Activated CD8-positive, alpha-beta T cell treated with anti-CD3 and anti-CD28 coated beads for 36 hours (primary cell): ENCODE measurements around the gene NUFIP1. TPM values are rescaled to one million over a fixed set of nuclear protein-coding genes. Genes with fewer than 3 reads are reported as not detected.

Source experiments
- ATAC-seq: fragments of 200-7000 bp; cut with Tn5 transposase; one replicate; pipeline ENCODE4 v1.10.0; 2021; ENCODE audit warnings: mild to moderate bottlenecking, moderate library complexity
- CTCF ChIA-PET: fragments of 350-600 bp; sonication (Branson Sonifier 250); formaldehyde crosslinking; loops from one replicate; lab custom pipeline; 2021; ENCODE audit warnings: antibody characterized with exemption; lab: Charles Lee
- POLR2A ChIA-PET: fragments of 350-600 bp; sonication (Branson Sonifier 250); formaldehyde crosslinking; loops from one replicate; lab custom pipeline; 2021; ENCODE audit warnings: antibody characterized with exemption; lab: Charles Lee
- DNase-seq: peaks from one replicate; pipeline ENCODE4 v3.0.0-alpha.2; 2020
- H3K27ac Mint-ChIP-seq: one replicate; pipeline ENCODE4 v1.8.0; 2021; ENCODE audit warnings: mild to moderate bottlenecking, mixed read lengths
- H3K27me3 Mint-ChIP-seq: one replicate; pipeline ENCODE4 v1.8.0; 2021; ENCODE audit warnings: mixed read lengths
- H3K36me3 Mint-ChIP-seq: one replicate; pipeline ENCODE4 v1.8.0; 2021; ENCODE audit warnings: low read depth, mixed read lengths
- H3K4me1 Mint-ChIP-seq: one replicate; pipeline ENCODE4 v1.8.0; 2021; ENCODE audit warnings: low read depth, mixed read lengths
- H3K4me3 Mint-ChIP-seq: one replicate; pipeline ENCODE4 v1.8.0; 2021; ENCODE audit warnings: mild to moderate bottlenecking, moderate library complexity, mixed read lengths
- H3K9me3 Mint-ChIP-seq: one replicate; pipeline ENCODE4 v1.8.0; 2021; ENCODE audit warnings: mixed read lengths
- CTCF ChIP-seq: fragments of 200-600 bp; IDR thresholded peaks from one replicate; pipeline ENCODE4 v1.8.0; 2022; ENCODE audit warnings: antibody characterized with exemption, mild to moderate bottlenecking
- intact Hi-C: fragments of 100-400 bp; cut with micrococcal nuclease; formaldehyde crosslinking; loops from one replicate; pipeline ENCODE4 v1.10.0; 2022
- total RNA-seq, 2 experiments: library from RNA; stranded (reverse); gene quantifications; one replicate each; pipeline ENCODE4 v1.2.3, GENCODE V29; 2021

NUFIP1 gene
- total RNA-seq, 2 experiments from 2014 or later = 10.4 to 11.2 TPM

- POLR2A ChIA-PET = no interaction called here
- DNase-seq (no peak), ATAC-seq (no peak)
- Mint-ChIP-seq H3K27ac (no peak overlapping the region), H3K36me3 (no peaks in the 10 kb centered on the region), H3K9me3 (no peaks in the 10 kb centered on the region), H3K4me1 (no peaks in the 10 kb centered on the region), H3K4me3 (no peak overlapping the region), H3K27me3 (peaks cover 7% of the 10 kb centered on the region)
- CTCF ChIA-PET = interaction anchor here (1.5 kb wide), 1 partner anchor 347 kb away, joined by 4 read pairs; no protein-coding TSS in a partner anchor
- intact Hi-C loops = no loop called here
- TF ChIP-seq CTCF = no peak
Observed at GRCh38 chr13:44921246-44921877, 67.9 kb downstream of the NUFIP1 start.

DNA sequence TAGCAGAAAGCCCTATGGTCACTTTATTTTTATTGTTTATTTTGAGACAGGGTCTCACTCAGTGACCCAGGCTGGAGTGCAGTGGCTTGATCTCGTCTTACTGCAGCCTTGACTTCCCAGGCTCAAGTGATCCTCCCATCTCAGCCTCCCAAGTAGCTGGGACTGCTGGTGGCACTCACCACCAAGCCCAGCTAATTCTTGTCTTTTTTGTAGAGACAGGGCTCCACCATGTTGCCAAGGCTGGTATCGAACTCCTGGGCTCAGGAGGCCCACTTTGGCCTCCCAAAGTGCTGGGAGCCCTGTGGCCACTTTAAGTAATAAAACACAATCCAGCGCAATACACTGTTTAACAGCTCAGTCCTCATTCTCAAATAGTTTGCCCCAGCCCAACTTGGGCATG lies 69.3 kb downstream of the NUFIP1 start:
- H3K4me1 Mint-ChIP-seq = peaks cover 4% of the 10 kb centered on the region
- intact Hi-C loops = no loop called here
- POLR2A ChIA-PET = no interaction called here

DNA sequence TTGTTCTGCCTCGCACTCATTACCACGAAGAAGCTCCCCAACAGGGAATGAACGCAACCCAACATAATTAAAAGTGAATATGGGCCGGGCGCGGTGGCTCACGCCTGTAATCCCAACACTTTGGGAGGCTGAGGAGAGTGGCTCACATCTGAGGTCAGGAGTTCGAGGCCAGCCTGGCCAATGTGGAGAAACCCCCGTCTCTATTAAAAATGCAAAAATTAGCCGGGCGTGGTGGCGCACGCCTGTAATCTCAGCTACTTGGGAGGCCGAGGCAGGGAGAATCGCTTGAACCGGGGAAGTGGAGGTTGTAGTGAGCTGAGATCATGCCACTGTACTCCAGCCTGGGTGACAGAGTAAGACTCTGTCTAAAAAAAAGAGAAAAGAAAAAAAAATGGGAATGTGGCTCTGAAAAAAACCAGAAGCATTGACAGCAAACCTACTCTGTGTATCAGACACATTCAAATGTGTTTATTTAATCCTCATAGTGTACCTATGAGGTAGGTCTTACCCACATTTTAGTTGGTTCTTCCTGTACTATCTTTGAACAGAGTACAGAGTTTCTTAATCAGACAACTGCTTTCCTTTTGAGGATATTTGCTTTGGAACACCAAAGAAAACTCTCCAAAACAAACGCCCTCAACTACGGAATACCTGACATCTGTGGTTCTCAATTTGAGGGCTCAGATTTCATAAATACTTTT lies 70.0 kb downstream of the NUFIP1 start:
- intact Hi-C loops = loop anchor here (5.0 kb wide), 1 partner anchor 437 kb away; no protein-coding TSS in a partner anchor
- H3K4me3 Mint-ChIP-seq = no peak overlapping the region
- H3K9me3 Mint-ChIP-seq = no peaks in the 10 kb centered on the region
- no peak for TF ChIP-seq CTCF
- ChIA-PET POLR2A (interaction anchor here (1.0 to 1.5 kb wide), 3 partner anchors 12 to 25 kb away, joined by 3 read pairs; no protein-coding TSS in a partner anchor), CTCF (interaction anchor here (0.7 to 2.5 kb wide), 14 partner anchors 10 to 450 kb away, joined by 3 to 12 read pairs (median 3); partner anchors contain the start of gene TSC22D1)
- DNase-seq (no peak), ATAC-seq (no peak)
- no peaks in the 10 kb centered on the region for H3K27me3 Mint-ChIP-seq
- H3K4me1 Mint-ChIP-seq = peaks cover 4% of the 10 kb centered on the region
- no peaks in the 10 kb centered on the region for H3K36me3 Mint-ChIP-seq
- no peak overlapping the region for H3K27ac Mint-ChIP-seq

More for the DNA sequence above, 69.3 kb downstream of the NUFIP1 start:
- no peak for TF ChIP-seq CTCF
- Mint-ChIP-seq H3K36me3 (no peaks in the 10 kb centered on the region), H3K4me3 (no peak overlapping the region), H3K9me3 (no peaks in the 10 kb centered on the region), H3K27ac (no peak overlapping the region), H3K27me3 (peaks cover 2% of the 10 kb centered on the region)
- CTCF ChIA-PET = no interaction called here
- no peak for ATAC-seq
- DNase-seq = no peak

DNA sequence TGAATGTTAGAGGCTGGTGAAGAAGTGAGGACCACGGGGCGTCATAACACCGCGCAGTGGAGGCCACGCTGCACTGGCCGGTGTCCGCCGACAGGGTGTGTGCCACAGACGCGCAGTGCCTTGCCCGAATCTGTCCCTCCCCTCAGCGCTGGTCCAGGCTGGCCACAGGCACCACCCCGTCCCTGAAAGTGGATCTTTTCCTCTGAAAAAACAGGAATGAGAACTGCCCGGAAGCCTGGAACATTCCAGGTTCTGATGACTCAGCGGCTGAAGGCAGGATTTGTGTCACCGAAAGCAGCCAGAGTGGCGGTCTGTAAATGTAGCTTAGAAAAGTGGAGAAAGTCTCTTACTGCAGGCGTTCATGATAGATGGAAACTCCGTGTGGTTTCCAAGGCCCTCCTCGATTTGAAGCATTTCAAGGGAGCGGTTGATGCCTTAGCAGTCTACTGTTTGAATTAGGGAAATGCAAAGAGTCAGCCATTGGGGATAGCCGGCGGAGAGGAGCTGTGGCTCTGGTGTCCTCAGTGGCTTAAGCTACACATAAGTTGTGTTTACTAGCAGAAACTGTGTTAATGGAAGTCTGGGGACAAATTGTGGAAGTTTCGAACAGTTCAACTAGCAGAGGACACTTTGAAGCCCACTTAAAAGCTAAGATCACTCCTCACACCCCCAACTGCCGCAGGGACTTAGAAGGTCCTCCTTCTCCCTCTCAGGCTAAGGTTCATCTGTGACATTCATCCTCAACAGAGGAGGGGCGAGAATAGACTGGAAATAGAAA lies 70.8 kb downstream of the NUFIP1 start:
- H3K27ac Mint-ChIP-seq = no peak overlapping the region
- ChIA-PET CTCF (interaction anchor here (0.7 to 2.5 kb wide), 14 partner anchors 10 to 449 kb away, joined by 3 to 12 read pairs (median 3); partner anchors contain the start of gene TSC22D1), POLR2A (interaction anchor here (1.0 to 1.5 kb wide), 3 partner anchors 11 to 24 kb away, joined by 3 read pairs; no protein-coding TSS in a partner anchor)
- TF ChIP-seq CTCF = peak; percentile 84
- H3K27me3 Mint-ChIP-seq = no peaks in the 10 kb centered on the region
- peak; percentile 88 for DNase-seq
- H3K36me3 Mint-ChIP-seq = no peaks in the 10 kb centered on the region
- H3K4me1 Mint-ChIP-seq = peaks cover 4% of the 10 kb centered on the region
- intact Hi-C loops = loop anchor here (5.0 kb wide), 1 partner anchor 436 kb away; no protein-coding TSS in a partner anchor
- no peak overlapping the region for H3K4me3 Mint-ChIP-seq
- peak; percentile 86 for ATAC-seq
- no peaks in the 10 kb centered on the region for H3K9me3 Mint-ChIP-seq
